ENCODE measurements around the gene TAS2R19. TPM values are rescaled to one million over a fixed set of nuclear protein-coding genes. Genes with fewer than 3 reads are reported as not detected.

TAS2R19 gene
- polyA plus RNA-seq, 3 donors = 1.4 to 1.6 (median 1.5) TPM

DNA sequence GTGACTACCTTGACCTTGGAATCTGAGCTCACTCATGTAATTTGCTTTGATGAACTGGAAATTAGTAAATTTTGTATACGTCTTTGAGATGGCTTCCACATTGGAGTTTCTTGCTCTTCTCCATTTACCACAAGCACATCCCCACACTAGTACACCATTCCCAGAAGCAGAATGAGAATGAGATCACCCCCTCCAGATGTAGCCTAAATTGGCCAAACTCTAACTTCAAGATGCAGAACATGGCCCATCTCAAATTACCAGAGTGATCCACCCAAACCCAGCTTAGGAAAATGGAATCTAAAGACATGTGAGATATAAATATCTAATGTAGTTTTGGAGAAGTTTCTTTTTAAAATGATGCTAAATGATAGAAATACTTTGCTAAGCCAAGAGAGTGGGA lies 14.8 kb downstream of the TAS2R19 start:
- DNase-seq = no peak

DNA sequence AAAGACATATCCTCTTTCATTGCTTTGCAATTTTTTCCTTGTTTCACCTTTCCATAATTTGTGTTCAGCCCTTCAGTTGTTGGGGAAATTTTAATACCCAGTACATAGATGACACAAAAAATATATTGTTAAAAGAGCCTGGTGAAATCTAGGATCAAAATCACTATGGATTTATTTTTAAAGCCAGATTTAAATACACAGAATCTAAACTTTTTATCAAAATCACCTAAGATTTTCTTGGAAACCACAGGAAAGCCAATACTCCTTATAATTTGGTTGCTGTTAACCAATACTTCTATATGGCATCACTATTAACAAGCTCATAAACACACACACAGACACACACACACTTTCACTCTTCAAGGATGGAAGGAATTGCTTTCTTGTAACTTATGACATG lies 24.2 kb downstream of the TAS2R19 start, which contains the start of gene TAS2R20:
TSS of gene TAS2R20 (minus strand) at position 101 of the 400 bp plus-strand sequence. CDS start 429 bp downstream, outside the sequence.
- no peak for DNase-seq

DNA sequence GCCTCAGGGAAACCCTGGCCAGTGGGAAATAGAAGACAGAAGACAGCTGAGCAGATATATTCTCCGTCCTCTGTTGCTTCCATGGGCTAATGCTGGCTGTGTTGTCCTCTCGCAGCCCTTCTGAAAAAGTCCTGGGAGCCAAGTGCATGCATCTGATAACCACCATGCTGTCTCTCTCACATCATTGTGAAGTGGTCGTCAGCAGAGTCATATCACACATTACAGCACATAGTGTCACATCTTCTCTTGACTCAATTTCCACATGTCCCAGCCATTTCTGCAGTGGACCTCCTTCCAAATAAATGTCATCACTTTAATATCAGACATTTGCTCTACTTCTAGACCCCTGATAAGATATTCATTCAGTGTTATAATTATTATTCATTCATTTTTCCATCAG lies 28.1 kb downstream of the TAS2R19 start:
- DNase-seq = no peak

DNA sequence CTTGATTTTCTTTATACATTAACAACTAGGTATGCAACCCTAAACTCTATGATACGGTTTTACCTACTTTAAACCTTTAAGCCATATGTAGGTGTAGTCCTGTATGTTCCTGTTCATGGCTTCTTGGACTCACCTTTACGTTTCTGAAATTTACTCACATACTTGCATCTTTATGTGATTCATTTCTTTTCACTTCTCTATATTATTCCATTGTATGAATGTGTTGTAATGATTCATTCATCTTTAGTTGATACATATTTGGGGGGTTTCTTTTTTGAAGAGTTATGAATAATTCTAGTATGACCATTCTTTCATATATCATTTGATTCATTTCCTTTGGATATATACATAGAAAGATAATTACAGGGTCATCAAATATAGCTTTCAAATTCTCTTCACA lies 33.3 kb downstream of the TAS2R19 start:
- DNase-seq = no peak

- no peak for DNase-seq
These were observed 35.6 kb downstream of the TAS2R19 start, which contains the start of gene TAS2R50 for GRCh38 chr12:10986812-10987211. Gene TAS2R50, minus strand, starts transcription at chr12:10986912. Its CDS starts 52 bp downstream, at chr12:10986860.

- no peak for DNase-seq
These were observed 40.2 kb downstream of the TAS2R19 start for GRCh38 chr12:10982244-10982643.

- no peak for DNase-seq
These were observed 47.5 kb downstream of the TAS2R19 start for GRCh38 chr12:10974965-10975364.

Other genes starting within 250 kb of the TAS2R19 start
- gene TAS2R7, start 220.0 kb downstream of the TAS2R19 start, polyA plus RNA-seq (ENCODE audit: insufficient read length in 3 of 3) = not detected
- not detected for gene TAS2R8, start 215.3 kb downstream of the TAS2R19 start, polyA plus RNA-seq (ENCODE audit: insufficient read length in 3 of 3)
- not detected for gene TAS2R9, start 212.5 kb downstream of the TAS2R19 start, polyA plus RNA-seq (ENCODE audit: insufficient read length in 3 of 3)
- gene TAS2R10, start 196.3 kb downstream of the TAS2R19 start, polyA plus RNA-seq (ENCODE audit: insufficient read length in 3 of 3) = 1 to 10 TPM; 1.6 to 3.6 (median 3.1) TPM
- 10 to 100 TPM in 2 of 3 donors, 1 to 10 TPM in 1; 5.9 to 11.3 (median 11.3) TPM for gene PRR4, start 173.1 kb downstream of the TAS2R19 start, polyA plus RNA-seq (ENCODE audit: insufficient read length in 3 of 3)
- 10 to 100 TPM; 12.7 to 16.6 (median 15.1) TPM for gene PRH1, start 138.4 kb downstream of the TAS2R19 start, polyA plus RNA-seq (ENCODE audit: insufficient read length in 3 of 3)
- gene TAS2R13, start 113.1 kb downstream of the TAS2R19 start, polyA plus RNA-seq (ENCODE audit: insufficient read length in 3 of 3) = under 1 TPM; 0.10 to 0.25 (median 0.13) TPM
- under 1 TPM; 0.37 to 0.43 (median 0.40) TPM for gene PRH2, start 93.4 kb downstream of the TAS2R19 start, polyA plus RNA-seq (ENCODE audit: insufficient read length in 3 of 3)
- 1 to 10 TPM; 2.6 to 5.3 (median 5.1) TPM for gene TAS2R14, start 83.4 kb downstream of the TAS2R19 start, polyA plus RNA-seq (ENCODE audit: insufficient read length in 3 of 3)
- gene TAS2R50, start 35.7 kb downstream of the TAS2R19 start, polyA plus RNA-seq (ENCODE audit: insufficient read length in 3 of 3) = under 1 TPM; 0.09 to 0.24 (median 0.18) TPM
- gene TAS2R20, start 24.3 kb downstream of the TAS2R19 start, polyA plus RNA-seq (ENCODE audit: insufficient read length in 3 of 3) = 1 to 10 TPM in 2 of 3 donors, under 1 TPM in 1; 0.85 to 2.8 (median 2.5) TPM
- 1 to 10 TPM in 2 of 3 donors, under 1 TPM in 1; 0.88 to 2.0 (median 2.0) TPM for gene TAS2R31, start 8.8 kb upstream of the TAS2R19 start, polyA plus RNA-seq (ENCODE audit: insufficient read length in 3 of 3)
- gene TAS2R46, start 39.7 kb upstream of the TAS2R19 start, polyA plus RNA-seq (ENCODE audit: insufficient read length in 3 of 3) = under 1 TPM in 2 of 3 donors, not detected in 1; 0.14 to 0.19 TPM
- gene TAS2R43, start 69.7 kb upstream of the TAS2R19 start, polyA plus RNA-seq (ENCODE audit: insufficient read length in 3 of 3) = under 1 TPM; 0.30 to 0.65 (median 0.33) TPM
- under 1 TPM; 0.16 to 0.22 (median 0.22) TPM for gene TAS2R30, start 112.0 kb upstream of the TAS2R19 start, polyA plus RNA-seq (ENCODE audit: insufficient read length in 3 of 3)
- gene SMIM10L1, start 148.6 kb upstream of the TAS2R19 start, polyA plus RNA-seq (ENCODE audit: insufficient read length in 3 of 3) = 10 to 100 TPM; 16.9 to 18.0 (median 17.3) TPM
- under 1 TPM in 1 of 3 donors, not detected in 2; 0.33 TPM for gene TAS2R42, start 164.3 kb upstream of the TAS2R19 start, polyA plus RNA-seq (ENCODE audit: insufficient read length in 3 of 3)
- gene PRB3, start 247.1 kb upstream of the TAS2R19 start, polyA plus RNA-seq (ENCODE audit: insufficient read length in 3 of 3) = under 1 TPM in 2 of 3 donors, not detected in 1; 0.13 to 0.19 TPM

Data from renal pelvis (tissue), 4 donors.